HEK293 (cell line): ENCODE data around the gene AFG3L2.

ENCODE experiments used
- CTCF ChIA-PET: fragments of 350-600 bp; formaldehyde crosslinking; extraction: SDS; loops from one replicate; lab custom pipeline; 2021; ENCODE audit warnings: antibody characterized with exemption; lab: Yijun Ruan, JAX
- POLR2A ChIA-PET: fragments of 300-600 bp; formaldehyde crosslinking; extraction: SDS; loops from one replicate; lab custom pipeline; 2020; ENCODE audit warnings: antibody characterized with exemption, inconsistent platforms; lab: Yijun Ruan, JAX
- H3K27ac ChIP-seq: fragments of 200-500 bp; sonication (Bioruptor generic); 2 replicates; pipeline ENCODE4 v1.5.1; 2014; ENCODE audit warnings: low read depth, low read length, control low read depth, inconsistent platforms; ENCODE audit errors: extremely low read depth
- H3K36me3 ChIP-seq, 2 experiments: fragments of 200-500 bp in 1 of 2; sonication (Bioruptor generic) in 1 of 2; 1 replicate in 1 of 2; 2 replicates in 1 of 2; pipeline ENCODE4 v1.5.1; 2014 to 2017; ENCODE audit warnings: inconsistent platforms in 2 of 2, low read length in 2 of 2; ENCODE audit not compliant: control insufficient read depth in 2 of 2, insufficient read depth in 1 of 2
- H3K4me1 ChIP-seq: fragments of 200-500 bp; sonication (Bioruptor generic); 2 replicates; pipeline ENCODE4 v1.5.1; 2014; ENCODE audit warnings: mild to moderate bottlenecking, low read length, inconsistent platforms; ENCODE audit not compliant: control insufficient read depth, insufficient read depth
- H3K4me3 ChIP-seq: 2 replicates; pipeline ENCODE4 v1.5.1; 2011; ENCODE audit warnings: low read depth, mild to moderate bottlenecking, control low read depth, low read length, moderate library complexity
- H3K9me3 ChIP-seq: fragments of 200-500 bp; sonication (Bioruptor generic); 2 replicates; pipeline ENCODE4 v1.5.1; 2014; ENCODE audit warnings: low read depth, low read length, inconsistent platforms; ENCODE audit not compliant: control insufficient read depth, insufficient read depth
- FEZF1 ChIP-seq: fragments of 450-650 bp; formaldehyde crosslinking; IDR thresholded peaks from 2 replicates; pipeline ENCODE4 v1.5.1; 2016; ENCODE audit warnings: missing biosample characterization, missing genetic modification characterization
- GFI1B ChIP-seq: fragments of 450-650 bp; formaldehyde crosslinking; IDR thresholded peaks from 2 replicates; pipeline ENCODE4 v1.5.1; 2016; ENCODE audit warnings: missing biosample characterization, missing genetic modification characterization
- OVOL3 ChIP-seq: fragments of 450-650 bp; formaldehyde crosslinking; IDR thresholded peaks from 2 replicates; pipeline ENCODE4 v1.5.1; 2016; ENCODE audit warnings: missing biosample characterization, missing genetic modification characterization
- PBX3 ChIP-seq: sonication (generic); formaldehyde crosslinking; IDR thresholded peaks from 2 replicates; pipeline ENCODE4 v1.8.1; 2022; ENCODE audit warnings: mild to moderate bottlenecking, moderate library complexity, missing genetic modification reagents
- SCRT2 ChIP-seq: fragments of 450-650 bp; formaldehyde crosslinking; IDR thresholded peaks from 2 replicates; pipeline ENCODE4 v1.5.1; 2016; ENCODE audit warnings: missing biosample characterization, missing genetic modification characterization
- ZBTB44 ChIP-seq: fragments of 450-650 bp; IDR thresholded peaks from 2 replicates; pipeline ENCODE4 v1.5.1; 2018; ENCODE audit warnings: missing biosample characterization, mild to moderate bottlenecking, missing genetic modification characterization
- ZNF112 ChIP-seq: fragments of 450-650 bp; formaldehyde crosslinking; IDR thresholded peaks from 2 replicates; pipeline ENCODE4 v1.5.0; 2017; ENCODE audit warnings: missing biosample characterization, missing genetic modification characterization
- ZNF202 ChIP-seq: fragments of 450-650 bp; formaldehyde crosslinking; IDR thresholded peaks from 2 replicates; pipeline ENCODE4 v1.5.1; 2016; ENCODE audit warnings: missing biosample characterization, missing genetic modification characterization, borderline replicate concordance
- ZNF274 ChIP-seq, 2 experiments: fragments of 200-500 bp in 1 of 2; fragments of 450-650 bp in 1 of 2; sonication (Bioruptor generic) in 1 of 2; formaldehyde crosslinking in 1 of 2; IDR thresholded peaks; 2 replicates each; pipeline versions ENCODE4 v1.5.1 to v1.6.1; 2014 to 2016; ENCODE audit warnings: borderline replicate concordance in 1 of 2, inconsistent platforms in 1 of 2, low read length in 1 of 2, missing biosample characterization in 1 of 2, missing genetic modification characterization in 1 of 2
- ZNF350 ChIP-seq: fragments of 450-650 bp; formaldehyde crosslinking; IDR thresholded peaks from 2 replicates; pipeline ENCODE4 v1.5.0; 2017; ENCODE audit warnings: missing biosample characterization, mild to moderate bottlenecking, missing genetic modification characterization
- ZNF354C ChIP-seq: fragments of 450-650 bp; formaldehyde crosslinking; IDR thresholded peaks from 2 replicates; pipeline ENCODE4 v1.5.1; 2016; ENCODE audit warnings: missing biosample characterization, missing genetic modification characterization, low read depth, borderline replicate concordance
- ZNF558 ChIP-seq: fragments of 450-650 bp; formaldehyde crosslinking; IDR thresholded peaks from 2 replicates; pipeline ENCODE4 v1.5.1; 2016; ENCODE audit warnings: missing biosample characterization, missing genetic modification characterization
- ZNF560 ChIP-seq: fragments of 450-650 bp; formaldehyde crosslinking; IDR thresholded peaks from 2 replicates; pipeline ENCODE4 v1.5.1; 2017; ENCODE audit warnings: missing biosample characterization, missing genetic modification characterization, borderline replicate concordance
- ZNF654 ChIP-seq: fragments of 450-650 bp; formaldehyde crosslinking; IDR thresholded peaks from 2 replicates; pipeline ENCODE4 v1.5.1; 2016; ENCODE audit warnings: low read depth, missing biosample characterization, missing genetic modification characterization
- ZNF76 ChIP-seq: fragments of 450-650 bp; formaldehyde crosslinking; IDR thresholded peaks from 2 replicates; pipeline ENCODE4; 2016; ENCODE audit warnings: low read depth, missing biosample characterization, missing genetic modification characterization, borderline replicate concordance
- ZNF776 ChIP-seq: fragments of 450-650 bp; formaldehyde crosslinking; IDR thresholded peaks from 2 replicates; pipeline ENCODE4 v1.5.0; 2017; ENCODE audit warnings: missing biosample characterization, missing genetic modification characterization, borderline replicate concordance
- TF ChIP-seq, protein P1 (sequence below): fragments of 450-650 bp; formaldehyde crosslinking; IDR thresholded peaks from 2 replicates; pipeline ENCODE4 v1.5.1; 2016; ENCODE audit warnings: missing biosample characterization, missing genetic modification characterization, low read depth

AFG3L2 gene

GRCh38 chr18:12346240-12346565, 30.8 kb downstream of the AFG3L2 start:
- Histone ChIP-seq H3K36me3 (peaks cover 61 to 87% of the 10 kb centered on the region in 2 experiments), H3K9me3 (no peaks in the 10 kb centered on the region), H3K4me1 (no peaks in the 10 kb centered on the region), H3K27ac (no peak overlapping the region), H3K4me3 (no peak overlapping the region)
- ChIA-PET POLR2A (no interaction called here), CTCF (no interaction called here)
- no peak for TF ChIP-seq ZNF654 (tag by site-specific recombination)
- TF ChIP-seq ZNF202 (tag by site-specific recombination) = no peak
- no peak for TF ChIP-seq FEZF1 (tag by site-specific recombination)
- TF ChIP-seq ZNF354C (tag by site-specific recombination) = no peak
- no peak for TF ChIP-seq ZNF560
- TF ChIP-seq PBX3 = no peak
- TF ChIP-seq ZNF76 (tag by site-specific recombination) = no peak
- TF ChIP-seq ZNF350 = no peak
- no peak for TF ChIP-seq ZNF558 (tag by site-specific recombination)
- TF ChIP-seq ZBTB44 (tag by site-specific recombination) = no peak

GRCh38 chr18:12345491-12346239, 31.4 kb downstream of the AFG3L2 start:
- H3K36me3 ChIP-seq = peaks cover 61 to 86% of the 10 kb centered on the region in 2 experiments
- H3K9me3 ChIP-seq = no peaks in the 10 kb centered on the region
- TF ChIP-seq ZNF654 (tag by site-specific recombination) (no peak), SCRT2 (tag by site-specific recombination) (0 out of 2 replicates have a peak, but pooled peaks have one; percentile 10), OVOL3 (tag by site-specific recombination) (no peak), GFI1B (tag by site-specific recombination) (no peak), ZNF112 (tag by site-specific recombination) (no peak), ZNF776 (no peak), ZNF274 (IDR thresholded peaks at IDR 0.05; ENCODE audit: low read length) (no peak), ZNF274 (tag by site-specific recombination; IDR thresholded peaks at IDR 0.05; ENCODE audit: borderline replicate concordance) (no peak)
- TF ChIP-seq, protein P1, sequence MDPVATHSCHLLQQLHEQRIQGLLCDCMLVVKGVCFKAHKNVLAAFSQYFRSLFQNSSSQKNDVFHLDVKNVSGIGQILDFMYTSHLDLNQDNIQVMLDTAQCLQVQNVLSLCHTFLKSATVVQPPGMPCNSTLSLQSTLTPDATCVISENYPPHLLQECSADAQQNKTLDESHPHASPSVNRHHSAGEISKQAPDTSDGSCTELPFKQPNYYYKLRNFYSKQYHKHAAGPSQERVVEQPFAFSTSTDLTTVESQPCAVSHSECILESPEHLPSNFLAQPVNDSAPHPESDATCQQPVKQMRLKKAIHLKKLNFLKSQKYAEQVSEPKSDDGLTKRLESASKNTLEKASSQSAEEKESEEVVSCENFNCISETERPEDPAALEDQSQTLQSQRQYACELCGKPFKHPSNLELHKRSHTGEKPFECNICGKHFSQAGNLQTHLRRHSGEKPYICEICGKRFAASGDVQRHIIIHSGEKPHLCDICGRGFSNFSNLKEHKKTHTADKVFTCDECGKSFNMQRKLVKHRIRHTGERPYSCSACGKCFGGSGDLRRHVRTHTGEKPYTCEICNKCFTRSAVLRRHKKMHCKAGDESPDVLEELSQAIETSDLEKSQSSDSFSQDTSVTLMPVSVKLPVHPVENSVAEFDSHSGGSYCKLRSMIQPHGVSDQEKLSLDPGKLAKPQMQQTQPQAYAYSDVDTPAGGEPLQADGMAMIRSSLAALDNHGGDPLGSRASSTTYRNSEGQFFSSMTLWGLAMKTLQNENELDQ (tag by site-specific recombination) = no peak
- POLR2A ChIA-PET = no interaction called here
- H3K4me1 ChIP-seq = no peaks in the 10 kb centered on the region
- CTCF ChIA-PET = no interaction called here
- no peak overlapping the region for H3K27ac ChIP-seq
- no peak overlapping the region for H3K4me3 ChIP-seq
